ENCODE results near the gene SURF4. TPM values are rescaled to one million over a fixed set of nuclear protein-coding genes. Genes with fewer than 3 reads are reported as not detected.

Gene SURF4
- total and polyA plus RNA-seq, 2 donors (not counting 1 experiment from before 2014, with no cell fraction given): 34.7 to 43.8 TPM

DNA sequence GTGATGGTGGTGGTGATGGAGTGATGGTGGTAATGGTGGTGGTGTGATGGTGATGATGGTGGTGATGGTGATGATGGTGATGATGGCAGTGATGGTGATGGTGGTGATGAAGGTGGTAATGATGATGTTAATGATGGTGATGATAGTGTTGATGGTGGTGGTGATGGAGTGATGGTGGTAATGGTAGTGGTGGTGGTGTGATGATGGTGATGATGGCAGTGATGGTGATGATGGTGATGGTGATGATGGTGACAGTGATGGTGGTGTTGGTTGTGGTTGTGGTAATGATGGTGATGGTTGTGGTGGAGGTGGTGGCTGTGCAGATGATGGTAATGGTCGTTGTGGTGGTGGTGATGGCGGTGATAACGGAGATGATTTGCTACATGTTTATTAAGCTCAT is 7.6 kb upstream of the SURF4 start:
- Histone ChIP-seq H3K36me3 (replicated peaks in 1 of 2; ENCODE audit: control extremely low read depth in 1 of 2, control insufficient read depth in 1 of 2, extremely low read depth in 1 of 2, insufficient read depth in 2 of 2, low read length in 1 of 2) (no peaks in the 10 kb centered on the region), H3K4me2 (replicated peaks; ENCODE audit: low read depth, low read length, poor library complexity, severe bottlenecking) (no peak overlapping the region), H3K27ac (ENCODE audit: low read length in 2 of 2) (no peak overlapping the region), H3K9me3 (ENCODE audit: control extremely low read depth in 1 of 3, control insufficient read depth in 2 of 3, insufficient read depth in 1 of 3, low read length in 2 of 3) (no peaks in the 10 kb centered on the region), H3K4me3 (ENCODE audit: control extremely low read depth in 1 of 5, extremely low read depth in 1 of 5, insufficient read depth in 1 of 5, low read depth in 2 of 5, low read length in 4 of 5) (no peak overlapping the region), H3K9ac (ENCODE audit: low read length) (no peak overlapping the region), H4K20me1 (ENCODE audit: control insufficient read depth, insufficient read depth, low read length, poor library complexity, severe bottlenecking) (no peaks in the 10 kb centered on the region), H3K79me2 (ENCODE audit: control insufficient read depth, insufficient read depth, low read length) (no peaks in the 10 kb centered on the region), H2AFZ (ENCODE audit: insufficient read depth, low read depth, low read length, poor library complexity, severe bottlenecking) (no peak overlapping the region), H3K27me3 (replicated peaks in 1 of 4; ENCODE audit: control extremely low read depth in 1 of 4, control insufficient read depth in 3 of 4, insufficient read depth in 4 of 4, low read length in 3 of 4) (no peaks in the 10 kb centered on the region), H3K4me1 (ENCODE audit: control insufficient read depth in 2 of 2, insufficient read depth in 2 of 2, low read length in 2 of 2) (no peaks in the 10 kb centered on the region)
- ATAC-seq (ENCODE audit: low read depth) (no peak), DNase-seq (no peak)
- Mint-ChIP-seq H3K27ac (no peak overlapping the region), H3K4me3 (no peak overlapping the region), H3K27me3 (no peaks in the 10 kb centered on the region), H3K9me3 (ENCODE audit: insufficient read depth) (no peaks in the 10 kb centered on the region), H3K4me1 (no peaks in the 10 kb centered on the region)
- intact Hi-C loops (cut with micrococcal nuclease): no loop called here
- no peak for TF ChIP-seq EZH2 (IDR thresholded peaks at IDR 0.05; ENCODE audit: borderline replicate concordance, insufficient read depth, low read depth, low read length, poor library complexity, severe bottlenecking)
- no peak for TF ChIP-seq CTCF (IDR thresholded peaks at IDR 0.05)
- WGBS (ENCODE audit: insufficient coverage): 100% methylated on average over 3 of the region's 3 CpGs
- CTCF ChIA-PET: no interaction called here
- POLR2A ChIA-PET: no interaction called here

GRCh38 chr9:133382507-133383141 is 6.8 kb upstream of the SURF4 start:
- H2AFZ ChIP-seq (ENCODE audit: insufficient read depth, low read depth, low read length, poor library complexity, severe bottlenecking): no peak overlapping the region
- DNase-seq (no peak), ATAC-seq (ENCODE audit: low read depth) (no peak)
- H3K4me1 ChIP-seq (ENCODE audit: control insufficient read depth in 2 of 2, insufficient read depth in 2 of 2, low read length in 2 of 2): no peaks in the 10 kb centered on the region
- H3K9me3 ChIP-seq (ENCODE audit: control extremely low read depth in 1 of 3, control insufficient read depth in 2 of 3, insufficient read depth in 1 of 3, low read length in 2 of 3): no peaks in the 10 kb centered on the region
- Mint-ChIP-seq H3K27ac (no peak overlapping the region), H3K4me3 (no peak overlapping the region), H3K9me3 (ENCODE audit: insufficient read depth) (no peaks in the 10 kb centered on the region), H3K27me3 (no peaks in the 10 kb centered on the region), H3K4me1 (no peaks in the 10 kb centered on the region)
- no peaks in the 10 kb centered on the region for H3K36me3 ChIP-seq (replicated peaks in 1 of 2; ENCODE audit: control extremely low read depth in 1 of 2, control insufficient read depth in 1 of 2, extremely low read depth in 1 of 2, insufficient read depth in 2 of 2, low read length in 1 of 2)
- no peak overlapping the region for H3K4me3 ChIP-seq (ENCODE audit: control extremely low read depth in 1 of 5, extremely low read depth in 1 of 5, insufficient read depth in 1 of 5, low read depth in 2 of 5, low read length in 4 of 5)
- TF ChIP-seq EZH2 (IDR thresholded peaks at IDR 0.05; ENCODE audit: borderline replicate concordance, insufficient read depth, low read depth, low read length, poor library complexity, severe bottlenecking): no peak
- no peak for TF ChIP-seq CTCF (IDR thresholded peaks at IDR 0.05)
- 97% methylated on average over 4 of the region's 4 CpGs for WGBS (ENCODE audit: insufficient coverage)
- ChIA-PET CTCF (no interaction called here), POLR2A (no interaction called here)
- H3K27me3 ChIP-seq (replicated peaks in 1 of 4; ENCODE audit: control extremely low read depth in 1 of 4, control insufficient read depth in 3 of 4, insufficient read depth in 4 of 4, low read length in 3 of 4): no peaks in the 10 kb centered on the region
- intact Hi-C loops (cut with micrococcal nuclease): no loop called here
- no peaks in the 10 kb centered on the region for H3K79me2 ChIP-seq (ENCODE audit: control insufficient read depth, insufficient read depth, low read length)
- H3K9ac ChIP-seq (ENCODE audit: low read length): no peak overlapping the region
- no peak overlapping the region for H3K27ac ChIP-seq (ENCODE audit: low read length in 2 of 2)
- H3K4me2 ChIP-seq (replicated peaks; ENCODE audit: low read depth, low read length, poor library complexity, severe bottlenecking): no peak overlapping the region
- no peaks in the 10 kb centered on the region for H4K20me1 ChIP-seq (ENCODE audit: control insufficient read depth, insufficient read depth, low read length, poor library complexity, severe bottlenecking)
